ENCODE results near the gene E2F6.

- TF ChIP-seq CTCF (IDR thresholded peaks at IDR 0.05; ENCODE audit: low read depth, low read length, missing input control) (no peak), YY1 (IDR thresholded peaks at IDR 0.05) (no peak), RXRA (IDR thresholded peaks at IDR 0.05) (no peak), REST (IDR thresholded peaks at IDR 0.05) (no peak), RAD21 (IDR thresholded peaks at IDR 0.05) (no peak), MAX (IDR thresholded peaks at IDR 0.05) (no peak), TAF1 (conservative IDR thresholded peaks at IDR 0.05) (no peak)
Observed at GRCh38 chr2:11482473-11483035, 16.6 kb upstream of the E2F6 start.
